ENCODE data around the gene CYP27B1.

Gene CYP27B1

DNA sequence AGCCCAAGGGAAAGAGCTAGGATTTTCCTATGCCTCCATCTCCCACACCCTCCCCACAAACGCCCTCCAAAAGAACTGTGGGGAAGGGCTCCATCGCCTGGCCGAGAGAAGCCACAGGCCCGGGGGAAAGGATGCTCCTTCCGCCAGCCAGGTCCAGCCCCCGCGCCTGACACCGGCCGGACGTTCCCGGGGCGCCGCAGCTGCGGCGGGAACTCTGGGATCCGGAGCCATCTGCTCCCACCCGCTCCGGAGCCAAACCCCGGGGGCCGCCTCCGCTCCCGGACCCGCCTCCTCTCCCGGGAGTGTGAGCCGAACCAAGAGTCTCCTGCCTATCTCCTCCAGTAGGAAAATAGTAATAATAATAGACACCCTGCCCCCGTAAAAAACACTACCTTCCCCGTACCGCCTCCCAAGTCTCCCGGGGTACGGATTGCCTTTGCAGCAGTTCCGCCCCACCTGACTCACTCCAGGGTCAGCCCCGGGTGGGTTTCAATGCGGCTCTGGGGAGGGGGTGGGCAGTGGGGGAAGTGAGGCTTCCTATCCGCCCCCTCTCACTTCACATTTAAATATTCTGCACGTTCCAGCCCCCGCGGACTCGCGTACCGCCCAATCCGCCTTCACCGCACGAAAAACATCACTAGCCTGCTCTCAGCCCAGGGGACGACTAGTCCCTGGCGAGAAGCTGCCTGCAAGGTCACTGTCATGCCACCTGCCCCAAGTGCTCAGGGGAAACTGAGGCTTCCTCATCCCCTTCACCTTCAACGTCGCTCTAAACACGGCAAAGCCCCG is 30.7 kb downstream of the CYP27B1 start:
- no peak for DNase-seq (ENCODE audit: low read depth in 2 of 2)

DNA sequence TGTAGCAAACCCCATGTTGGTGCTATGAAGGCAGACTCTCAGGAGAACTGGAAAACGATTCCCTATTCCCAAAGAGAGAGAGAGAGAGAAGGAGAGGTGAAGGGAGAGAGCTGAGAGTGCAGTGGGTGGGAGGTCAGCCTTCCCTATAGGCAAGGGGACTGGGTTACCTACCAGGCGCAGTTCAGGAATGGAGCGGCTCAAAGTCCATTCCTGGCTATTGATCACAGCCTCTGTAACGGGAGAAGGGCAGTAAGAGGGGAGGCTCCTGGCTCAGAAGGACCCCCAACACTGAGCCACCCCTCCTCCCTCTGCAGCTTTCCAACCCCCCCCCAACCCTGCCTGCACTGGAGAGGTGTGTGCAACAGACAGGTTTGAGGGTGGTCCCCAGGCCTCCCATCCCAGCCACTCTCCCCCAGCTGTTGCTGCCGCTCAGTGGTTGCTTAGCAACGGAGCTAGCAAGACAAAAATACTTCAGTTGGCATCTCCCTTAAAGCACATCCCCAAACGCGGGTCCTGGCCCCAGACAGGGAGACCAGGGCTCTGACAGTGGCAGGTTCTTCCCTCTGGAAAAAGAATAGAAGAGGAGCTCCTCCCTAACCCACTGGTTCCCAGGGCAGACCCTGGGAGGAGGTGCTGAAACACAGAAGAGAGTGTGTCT is 31.6 kb downstream of the CYP27B1 start:
- DNase-seq (ENCODE audit: low read depth in 2 of 2) = no peak

DNA sequence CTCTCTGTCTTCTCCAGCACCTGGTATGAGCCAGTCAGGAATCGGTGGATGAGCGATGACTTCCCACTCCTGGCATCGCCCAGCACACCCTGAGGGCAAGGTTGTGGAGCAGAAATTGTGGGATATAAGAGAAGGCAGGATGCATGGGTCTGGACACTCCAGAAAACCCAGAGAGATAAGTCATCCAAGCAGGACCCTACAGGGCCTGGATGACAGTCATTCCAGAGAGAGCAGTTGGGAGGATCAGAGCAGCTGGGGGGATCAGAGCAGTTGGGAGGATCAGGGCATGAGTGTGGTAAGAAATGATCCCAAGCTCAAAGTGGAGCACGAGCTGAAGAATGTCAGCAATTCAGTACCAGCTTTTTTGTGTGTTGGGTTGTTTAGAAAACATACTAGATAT is 32.3 kb downstream of the CYP27B1 start:
- no peak for DNase-seq (ENCODE audit: low read depth in 2 of 2)

DNA sequence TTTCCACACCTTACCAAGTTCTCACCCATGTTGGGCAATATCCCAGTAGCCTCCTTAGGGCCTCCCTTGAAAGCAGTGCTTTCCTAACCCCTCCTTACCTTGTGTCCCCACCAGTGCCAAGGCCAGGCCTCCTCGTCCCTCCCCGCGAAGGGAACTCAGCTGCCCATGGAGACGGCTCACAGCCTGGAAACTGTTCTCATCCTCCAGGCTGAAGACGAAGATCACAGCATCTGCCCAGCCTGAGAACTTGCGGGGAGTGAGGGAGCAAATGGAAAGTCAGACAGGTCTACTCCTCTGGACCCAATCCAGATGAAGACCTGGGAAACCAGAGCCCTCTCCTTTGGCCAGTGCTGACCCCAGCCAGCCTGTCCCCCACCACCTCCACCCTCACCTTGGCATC is 33.0 kb downstream of the CYP27B1 start:
- no peak for DNase-seq (ENCODE audit: low read depth in 2 of 2)

DNA sequence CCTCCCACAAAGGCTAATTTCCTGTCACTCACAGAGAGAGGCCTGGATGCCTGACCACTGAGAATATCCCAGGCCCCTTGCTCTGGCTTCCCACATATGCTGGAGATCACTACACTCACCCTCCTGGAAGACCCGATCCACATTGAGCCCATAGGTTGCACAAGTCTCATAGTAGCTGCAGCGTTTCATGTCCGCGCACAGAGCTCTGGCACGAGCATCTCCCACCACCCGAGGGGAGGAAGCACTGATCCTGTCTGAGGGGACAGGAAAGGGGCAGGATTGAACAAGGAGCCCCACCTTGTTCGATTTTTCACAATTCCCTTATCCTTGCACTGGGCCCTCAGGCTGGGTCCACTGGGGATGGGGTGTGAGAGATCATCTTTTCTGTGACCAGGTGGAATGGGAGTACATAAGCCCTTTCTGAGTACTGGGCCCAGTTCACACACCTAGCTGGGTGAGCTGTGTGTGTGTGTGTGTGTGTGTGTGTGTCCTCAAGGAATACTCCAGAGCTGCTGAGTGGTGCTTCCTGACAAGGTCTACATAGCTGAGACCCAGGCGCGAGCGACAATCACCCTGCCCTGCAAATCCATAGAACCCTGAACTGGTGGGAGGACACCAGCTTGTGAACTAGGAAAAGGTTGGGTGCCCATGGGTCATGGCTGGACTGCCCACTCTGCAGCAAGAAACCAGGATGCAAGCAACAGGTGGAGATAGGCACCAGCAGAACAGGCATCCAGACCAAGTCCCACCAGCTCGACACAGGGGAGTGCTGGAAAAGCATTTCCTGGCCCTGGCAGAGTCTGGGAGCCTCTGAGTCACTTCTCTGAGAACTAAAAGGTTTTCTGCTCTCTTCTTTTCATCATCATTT is 33.9 kb downstream of the CYP27B1 start:
- no peak for DNase-seq (ENCODE audit: low read depth in 2 of 2)

DNA sequence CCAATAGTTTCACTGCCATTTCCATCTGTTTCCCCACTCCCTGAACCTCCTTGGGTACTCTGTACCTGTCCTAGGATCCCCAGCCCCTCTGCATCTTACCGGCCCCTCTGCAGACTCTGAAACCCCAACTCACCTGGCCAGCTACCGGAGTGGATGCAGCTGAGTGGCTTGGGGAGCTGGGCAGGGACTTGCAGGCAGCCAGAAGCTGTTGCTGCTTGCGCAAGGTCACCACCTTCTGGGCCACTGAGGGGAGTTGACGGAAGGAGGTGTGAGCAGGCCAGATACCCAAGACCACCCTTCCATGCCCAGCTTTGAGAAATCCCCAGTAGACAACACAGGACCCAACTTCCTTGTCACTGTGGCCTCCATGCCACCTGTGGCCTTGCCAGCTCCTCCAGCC is 34.6 kb downstream of the CYP27B1 start:
- DNase-seq (ENCODE audit: low read depth in 2 of 2) = no peak

DNA sequence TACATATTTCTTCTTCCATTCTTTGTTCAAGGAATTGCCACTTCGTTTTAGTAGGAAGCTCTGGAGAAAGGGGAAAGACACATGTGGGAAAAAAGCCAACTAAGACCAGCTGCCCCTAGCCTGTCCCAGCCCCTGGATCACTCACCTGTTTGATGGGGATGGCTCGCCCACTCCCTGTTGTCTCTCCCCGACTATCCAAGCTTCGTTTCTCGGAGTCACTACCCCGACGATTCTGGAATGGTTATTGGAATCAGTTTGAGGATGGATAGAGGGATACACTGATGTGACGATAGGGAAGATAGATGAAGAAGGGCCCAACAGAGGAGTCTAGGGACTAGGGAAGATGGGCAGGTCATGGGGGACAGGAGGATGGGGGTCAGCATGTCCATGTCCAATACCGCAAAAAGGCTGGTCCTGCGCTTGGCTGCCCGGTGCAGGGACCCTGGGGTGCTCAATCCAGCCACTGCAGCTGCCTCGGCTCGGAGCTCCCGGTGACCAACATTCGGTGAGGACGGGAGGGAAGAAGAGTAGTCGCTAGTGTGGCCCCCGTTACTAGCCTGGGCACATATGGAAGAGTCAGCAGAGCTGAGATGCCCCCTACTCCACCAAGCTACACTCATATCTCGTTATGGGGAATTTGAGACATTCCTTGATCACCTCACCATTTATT is 35.3 kb downstream of the CYP27B1 start:
- DNase-seq (ENCODE audit: low read depth in 2 of 2) = no peak

DNA sequence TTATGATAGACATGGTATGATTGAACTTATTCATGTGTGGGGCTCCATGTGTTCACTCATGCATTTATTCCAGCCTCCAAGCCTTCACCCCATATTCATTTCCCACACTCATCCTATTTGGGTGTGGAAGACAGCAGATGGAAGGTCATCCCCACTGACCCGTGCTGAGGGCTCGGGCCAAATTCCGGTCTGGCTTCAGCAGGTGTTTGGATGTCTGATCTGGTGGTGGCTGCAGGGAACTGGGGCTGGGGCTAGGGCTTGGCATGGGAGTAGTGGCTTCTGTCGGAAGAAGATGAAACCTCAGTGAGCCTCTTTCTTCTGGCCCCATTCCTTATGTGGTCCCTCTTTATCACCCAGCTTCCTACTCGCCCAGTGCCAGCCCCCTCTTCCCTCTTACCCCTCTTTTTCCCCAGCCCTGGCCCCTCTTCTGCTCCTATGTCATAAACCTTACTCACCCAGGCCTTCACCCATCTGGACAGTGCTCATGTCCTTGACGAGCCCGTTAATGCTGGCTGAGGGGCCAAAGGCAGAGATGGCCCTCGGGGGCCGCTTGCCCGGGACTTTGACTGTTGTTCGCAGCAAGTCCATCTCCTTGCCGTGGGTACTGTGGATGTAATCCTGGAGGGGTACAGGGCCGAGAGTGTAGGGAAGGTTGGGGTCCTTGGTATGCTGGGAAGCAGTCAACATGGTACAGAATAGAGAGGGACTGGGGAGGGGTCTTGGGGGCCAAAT is 36.4 kb downstream of the CYP27B1 start:
- DNase-seq (ENCODE audit: low read depth in 2 of 2) = no peak

DNA sequence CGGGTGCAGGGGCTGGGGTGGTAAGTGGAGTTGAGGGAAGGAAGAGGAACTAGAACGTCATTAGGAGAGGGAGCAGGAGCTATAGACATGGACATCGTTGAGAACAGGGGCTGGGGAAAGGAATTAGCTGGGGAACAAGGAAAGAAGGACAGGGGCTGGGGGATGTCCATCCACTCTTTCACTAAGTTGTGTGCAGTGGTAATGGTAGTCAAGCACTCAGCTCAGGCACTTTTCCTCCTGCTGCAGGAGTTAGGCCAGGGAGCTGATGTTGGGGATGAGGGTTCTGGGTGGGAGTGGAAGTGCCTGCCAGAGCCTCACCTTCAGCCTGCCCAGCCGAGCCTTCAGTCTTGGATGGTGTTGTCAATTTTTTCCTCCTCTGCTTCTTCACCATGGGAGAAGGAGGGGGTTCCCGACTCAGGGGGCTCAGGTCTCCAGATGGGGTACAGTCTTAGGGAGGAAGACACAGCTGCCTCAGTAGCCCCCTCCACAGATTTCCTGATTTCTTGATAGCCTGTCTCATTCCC is 37.5 kb downstream of the CYP27B1 start:
- DNase-seq (ENCODE audit: low read depth in 2 of 2) = no peak

DNA sequence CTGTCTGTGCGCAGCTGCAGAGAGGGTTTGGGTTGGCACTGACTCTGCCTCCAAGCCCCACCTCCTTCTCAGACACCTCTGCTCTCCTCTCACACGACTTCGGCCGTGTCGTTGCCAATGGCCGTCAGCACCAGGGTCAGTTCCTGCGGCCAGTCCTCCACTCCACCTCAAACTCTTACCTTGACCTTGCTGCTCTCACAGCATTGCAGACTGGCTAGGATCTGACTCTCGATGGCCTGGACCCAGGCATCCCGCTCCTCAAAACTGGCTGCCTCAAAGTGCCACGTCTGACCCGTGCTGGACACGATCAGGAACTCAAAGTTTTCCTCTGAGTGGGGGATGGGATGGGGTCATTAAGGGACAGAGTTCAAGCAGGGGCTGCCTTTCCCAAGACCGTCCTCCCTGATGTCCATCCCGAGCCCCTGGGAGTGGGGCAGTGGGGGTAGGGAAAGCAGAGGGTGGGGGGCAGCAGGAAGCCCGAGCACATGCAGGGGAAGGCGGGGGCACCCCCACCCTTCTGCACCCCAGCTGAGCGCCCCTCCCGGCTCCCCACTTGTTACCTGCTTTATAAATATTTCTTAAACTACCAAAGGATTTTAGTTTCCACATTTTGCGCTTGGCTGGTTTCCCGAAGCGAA is 39.0 kb downstream of the CYP27B1 start:
- no peak for DNase-seq (ENCODE audit: low read depth in 2 of 2)

DNA sequence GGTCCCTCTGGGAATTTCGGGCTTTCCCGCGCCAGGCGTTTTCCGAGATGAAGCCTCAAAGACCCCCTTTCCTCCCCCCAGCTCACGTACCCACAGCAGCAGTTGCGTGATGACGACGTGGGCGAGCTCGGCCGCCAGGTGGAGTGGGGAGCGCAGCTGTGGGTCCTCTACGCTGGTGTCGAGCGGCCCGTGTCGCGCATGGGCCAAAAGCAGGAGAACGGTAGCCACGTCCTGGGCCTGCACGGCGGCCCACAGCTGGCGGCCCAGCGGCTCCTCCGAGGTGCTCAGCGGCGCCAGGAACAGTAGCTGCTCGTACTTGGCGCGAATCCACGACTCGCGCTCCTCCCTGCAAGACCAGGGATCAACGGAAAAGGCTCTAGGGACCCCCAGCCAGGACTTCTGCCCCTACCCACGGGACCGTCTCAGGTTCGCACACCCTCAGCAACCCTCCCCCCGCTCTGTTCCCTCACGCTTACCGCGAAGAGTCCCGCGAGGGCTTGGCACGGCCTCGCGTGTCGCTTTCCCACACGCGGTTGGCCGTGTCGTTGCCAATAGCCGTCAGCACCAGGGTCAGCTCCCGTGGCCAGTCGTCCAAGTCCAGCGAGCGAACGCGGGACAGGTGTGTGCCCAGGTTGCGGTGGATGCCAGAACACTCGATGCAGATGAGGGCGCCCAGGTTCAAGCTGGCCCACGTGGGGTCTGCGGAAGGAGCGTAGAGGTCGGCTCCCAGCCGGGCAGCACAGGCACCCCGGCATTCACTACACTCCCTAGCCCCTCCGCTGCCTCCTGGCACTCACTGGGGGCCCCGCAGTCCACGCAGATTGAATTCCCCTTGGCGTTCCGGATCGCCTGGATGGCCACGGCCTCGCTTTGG is 39.8 kb downstream of the CYP27B1 start:
- no peak for DNase-seq (ENCODE audit: low read depth in 2 of 2)

DNA sequence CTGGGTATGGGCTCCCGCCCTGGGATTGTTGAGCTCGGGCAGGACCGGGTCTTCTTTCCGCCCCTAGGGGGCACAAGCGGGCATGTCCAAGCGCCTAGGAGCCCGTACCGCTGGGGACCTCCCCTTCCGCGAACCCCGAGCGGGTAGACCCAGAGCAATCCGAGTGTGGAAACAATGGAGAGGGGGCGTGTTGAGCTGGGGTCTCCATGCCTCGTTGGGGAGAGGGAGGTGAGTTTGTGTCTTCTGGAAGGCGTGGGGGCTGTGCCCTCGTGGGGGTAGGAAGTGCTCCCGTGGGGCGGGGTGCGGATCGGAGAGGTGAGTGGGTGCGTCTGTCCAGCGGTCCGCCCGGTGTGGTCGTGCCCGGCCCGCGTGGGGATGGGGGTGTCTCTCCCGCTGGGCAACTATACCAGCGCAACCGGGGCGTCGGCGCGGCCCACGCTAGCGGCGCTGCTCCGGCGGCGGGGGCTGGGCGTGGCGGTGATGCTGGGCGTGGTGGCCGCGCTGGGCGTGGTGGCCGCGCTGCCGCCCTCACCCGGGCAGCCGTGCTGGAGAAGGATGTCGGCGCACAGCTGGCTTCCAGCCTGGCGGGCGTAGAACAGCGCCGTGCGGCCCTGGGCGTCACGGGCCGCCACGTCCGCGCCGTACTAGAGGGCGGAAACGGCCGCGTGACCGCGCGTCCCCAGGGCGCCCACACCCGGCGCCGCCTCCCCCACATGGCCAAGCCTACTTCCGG is 40.6 kb downstream of the CYP27B1 start:
- no peak for DNase-seq (ENCODE audit: low read depth in 2 of 2)

DNA sequence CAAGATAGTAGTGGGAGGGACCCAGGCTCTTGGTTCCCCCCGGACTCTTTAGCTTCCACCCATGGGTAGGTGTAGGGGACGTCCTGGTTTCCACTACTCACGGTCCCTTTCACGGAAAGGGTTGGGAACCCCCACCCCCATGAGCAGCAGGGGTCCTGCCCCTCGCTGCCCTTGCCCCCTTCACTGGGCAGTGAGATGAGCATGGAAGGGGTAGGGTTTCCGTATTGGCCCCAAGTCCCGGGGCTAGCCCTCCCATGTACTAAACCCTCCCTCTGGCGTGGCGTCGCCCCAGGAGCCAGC is 41.1 kb downstream of the CYP27B1 start:
- no peak for DNase-seq (ENCODE audit: low read depth in 2 of 2)

DNA sequence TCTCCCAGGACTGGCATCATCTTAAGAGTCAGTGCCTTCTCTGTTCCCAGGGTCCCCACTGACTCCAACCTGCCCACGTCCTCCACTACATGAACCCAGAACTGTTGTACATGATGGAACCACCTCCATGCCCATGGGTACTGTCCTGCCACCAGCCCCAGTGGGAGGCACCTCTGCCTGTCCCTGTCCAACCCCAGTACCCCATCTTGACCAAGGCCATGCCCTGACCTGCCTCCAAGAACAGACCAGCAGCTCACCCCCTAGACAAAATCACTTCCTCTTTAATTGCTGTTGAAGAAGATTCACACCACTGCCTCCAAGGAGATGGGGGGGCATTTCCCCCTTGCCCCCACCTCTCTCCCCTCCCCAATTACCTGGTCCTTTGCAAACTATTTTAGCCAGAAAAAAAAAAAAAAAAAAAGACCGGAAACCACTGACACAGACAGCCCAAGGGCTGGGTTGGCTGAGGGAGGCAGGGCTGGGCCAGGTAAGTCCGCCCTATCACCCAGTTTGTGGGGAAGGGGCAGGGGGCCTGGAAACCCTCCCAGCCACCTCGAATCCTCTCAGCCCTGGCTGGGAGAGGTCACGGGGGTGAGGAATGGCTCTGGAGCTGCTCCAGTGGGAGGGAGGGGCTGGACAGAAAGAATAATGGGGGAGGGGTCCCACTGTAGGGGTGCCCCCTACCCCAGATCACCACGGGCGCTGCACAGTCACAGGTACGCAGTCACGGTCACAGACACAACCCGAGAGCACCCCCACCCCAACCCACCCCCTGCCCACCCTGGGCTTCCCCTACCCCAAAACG is 41.7 kb downstream of the CYP27B1 start:
- no peak for DNase-seq (ENCODE audit: low read depth in 2 of 2)

DNA sequence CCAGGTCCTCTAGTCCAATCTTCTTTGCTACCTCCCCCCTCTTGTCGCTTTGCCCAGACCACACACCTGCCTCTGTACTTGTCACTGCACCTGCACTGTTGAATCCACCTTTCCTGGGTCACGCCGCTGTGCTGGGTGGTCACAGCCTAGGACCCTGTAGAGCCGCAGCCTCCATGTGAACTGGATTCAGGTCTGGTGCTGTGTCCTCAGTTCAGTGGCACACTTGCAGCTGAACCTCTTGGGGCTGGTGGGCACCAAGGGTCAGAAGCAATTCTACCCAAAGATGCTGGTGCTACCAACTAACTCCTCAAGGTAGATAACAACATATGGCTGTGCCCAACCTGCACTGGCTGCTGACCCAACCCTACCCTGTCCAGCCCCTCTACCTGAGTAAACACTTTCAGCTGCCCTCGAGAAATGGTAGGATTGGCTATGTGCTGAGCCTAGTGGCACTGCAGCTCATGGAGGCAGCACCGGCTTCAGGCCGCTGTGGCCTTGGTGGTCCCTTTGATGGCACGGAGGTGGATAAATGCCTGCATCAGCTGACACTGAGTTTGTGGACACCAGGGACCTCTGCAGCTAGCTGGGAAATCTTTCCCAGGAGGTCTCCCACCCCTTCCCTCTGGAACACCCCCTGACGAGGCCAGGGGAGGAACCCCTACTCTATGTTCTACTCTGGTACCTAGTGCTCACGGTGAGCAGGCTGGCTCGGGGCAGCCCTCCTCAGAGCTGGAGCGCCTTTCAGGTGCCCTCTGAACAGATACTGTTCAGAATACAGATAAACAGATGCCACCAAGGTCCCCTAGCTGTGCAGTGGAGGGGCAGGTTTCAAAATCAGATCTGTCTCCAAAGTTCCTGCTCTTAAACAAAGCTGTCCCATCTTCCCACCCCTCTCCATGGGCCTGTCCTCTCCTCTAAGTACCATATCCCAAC is 42.6 kb downstream of the CYP27B1 start:
- DNase-seq (ENCODE audit: low read depth in 2 of 2) = no peak

DNA sequence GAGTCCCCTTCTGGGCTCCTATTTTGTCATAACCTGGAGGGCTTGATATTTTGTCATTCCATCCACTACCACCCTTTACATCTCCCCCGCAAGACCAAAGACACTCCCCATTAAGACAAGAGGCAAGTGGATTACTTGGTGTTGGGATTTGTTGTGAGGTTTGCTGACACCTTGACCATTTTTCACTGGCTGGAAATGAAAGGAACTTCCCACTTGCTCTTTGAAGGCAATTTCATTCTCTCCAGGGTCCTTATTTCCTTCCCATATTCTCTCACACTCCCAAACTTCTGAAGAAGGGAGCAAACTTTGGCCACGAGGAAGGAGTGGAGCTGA is 43.3 kb downstream of the CYP27B1 start:
- no peak for DNase-seq (ENCODE audit: low read depth in 2 of 2)

Measured in stimulated activated CD8-positive, alpha-beta memory T cell treated with anti-CD3 and anti-CD28 coated beads, Interleukin-7, amount 100 ng/mL, for 4 hours (primary cell).